Nephron progenitor cell (in vitro differentiated cells): ENCODE results near the gene TBL1XR1.

Experiments used
- DNase-seq: peaks from one replicate; pipeline ENCODE4 v3.0.0; 2021
- H3K27ac Mint-ChIP-seq: 2 replicates; pipeline ENCODE4 v1.8.0; 2021; ENCODE audit warnings: mild to moderate bottlenecking, moderate library complexity, mixed read lengths
- H3K27me3 Mint-ChIP-seq: 2 replicates; pipeline ENCODE4 v1.8.0; 2021; ENCODE audit warnings: mild to moderate bottlenecking, low read depth, mixed read lengths; ENCODE audit not compliant: poor library complexity
- H3K36me3 Mint-ChIP-seq: 2 replicates; pipeline ENCODE4 v1.8.0; 2021; ENCODE audit warnings: low read depth, mixed read lengths
- H3K4me1 Mint-ChIP-seq: 2 replicates; pipeline ENCODE4 v1.8.0; 2021; ENCODE audit warnings: mixed read lengths
- H3K4me3 Mint-ChIP-seq: 2 replicates; pipeline ENCODE4 v1.8.0; 2021; ENCODE audit warnings: mild to moderate bottlenecking, moderate library complexity, mixed read lengths
- H3K9me3 Mint-ChIP-seq: 2 replicates; pipeline ENCODE4 v1.8.0; 2021; ENCODE audit warnings: mild to moderate bottlenecking, moderate library complexity, mixed read lengths
- CTCF ChIP-seq: fragments of 200-600 bp; sonication (generic); IDR thresholded peaks from 2 replicates; pipeline ENCODE4 v1.5.0; 2021; ENCODE audit warnings: antibody characterized with exemption

The TBL1XR1 gene

DNA sequence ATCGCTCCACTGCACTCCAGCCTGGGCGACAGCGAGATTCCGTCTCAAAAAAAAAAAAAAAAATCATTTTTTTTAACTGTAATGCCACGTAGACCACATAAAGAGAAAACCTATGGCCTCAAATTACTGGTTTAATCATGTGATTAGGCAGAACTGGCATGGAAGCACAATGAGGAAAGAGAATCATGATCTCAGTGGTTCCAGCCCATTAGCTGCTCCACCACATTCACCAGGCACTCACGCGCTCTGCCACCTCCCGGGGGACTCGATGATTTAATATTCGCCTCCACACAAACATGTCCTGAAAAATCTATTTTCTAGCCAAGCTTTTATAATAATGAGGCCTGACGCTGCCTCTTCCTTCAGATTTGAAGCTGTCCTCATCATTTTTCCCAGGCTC is 204.7 kb downstream of the TBL1XR1 start:
- Mint-ChIP-seq H3K4me3 (no peak overlapping the region), H3K36me3 (peaks cover 9% of the 10 kb centered on the region), H3K4me1 (peaks cover 17% of the 10 kb centered on the region), H3K9me3 (peaks cover 18% of the 10 kb centered on the region), H3K27me3 (no peaks in the 10 kb centered on the region), H3K27ac (no peak overlapping the region)
- no peak for DNase-seq
- no peak for TF ChIP-seq CTCF

DNA sequence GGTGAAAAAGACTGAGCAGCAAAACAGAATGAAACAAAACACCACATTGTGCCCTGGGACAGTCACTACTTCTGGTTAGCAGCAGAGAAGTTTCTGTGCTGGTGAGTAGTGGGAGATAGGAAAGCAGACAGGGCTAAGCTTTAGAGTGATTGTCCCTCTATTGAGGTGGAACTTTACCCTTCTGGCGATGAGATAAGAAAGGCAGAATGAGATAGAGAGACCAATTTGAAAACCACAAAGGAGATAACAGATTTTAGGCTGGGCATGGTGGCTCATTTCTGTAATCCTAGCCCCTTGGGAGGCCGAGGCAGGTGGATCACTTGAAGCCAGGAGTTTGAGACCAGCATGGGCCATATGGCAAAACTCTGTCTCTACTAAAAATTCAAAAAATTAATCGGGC is 208.5 kb downstream of the TBL1XR1 start:
- H3K27me3 Mint-ChIP-seq = no peaks in the 10 kb centered on the region
- no peak overlapping the region for H3K27ac Mint-ChIP-seq
- peaks cover 9% of the 10 kb centered on the region for H3K36me3 Mint-ChIP-seq
- peaks cover 18% of the 10 kb centered on the region for H3K9me3 Mint-ChIP-seq
- no peak overlapping the region for H3K4me3 Mint-ChIP-seq
- TF ChIP-seq CTCF = no peak
- DNase-seq = no peak
- H3K4me1 Mint-ChIP-seq = peaks cover 11% of the 10 kb centered on the region

- Mint-ChIP-seq H3K27me3 (no peaks in the 10 kb centered on the region), H3K27ac (no peak overlapping the region), H3K4me1 (peaks cover 10% of the 10 kb centered on the region), H3K9me3 (peaks cover 17% of the 10 kb centered on the region), H3K36me3 (peaks cover 9% of the 10 kb centered on the region), H3K4me3 (no peak overlapping the region)
- TF ChIP-seq CTCF = no peak
- DNase-seq = no peak
These were observed 209.2 kb downstream of the TBL1XR1 start for GRCh38 chr3:176987901-176988650.

- H3K9me3 Mint-ChIP-seq = peaks cover 16% of the 10 kb centered on the region
- no peak for TF ChIP-seq CTCF
- no peak for DNase-seq
- H3K4me1 Mint-ChIP-seq = no peaks in the 10 kb centered on the region
- peaks cover 7% of the 10 kb centered on the region for H3K36me3 Mint-ChIP-seq
- H3K4me3 Mint-ChIP-seq = no peak overlapping the region
- H3K27me3 Mint-ChIP-seq = peaks cover 6% of the 10 kb centered on the region
- H3K27ac Mint-ChIP-seq = peak overlapping the region; percentile 16
These were observed 218.8 kb downstream of the TBL1XR1 start for GRCh38 chr3:176978441-176978840.

GRCh38 chr3:176977331-176977730 is 220.0 kb downstream of the TBL1XR1 start:
- Mint-ChIP-seq H3K27me3 (peaks cover 6% of the 10 kb centered on the region), H3K4me3 (no peak overlapping the region), H3K36me3 (peaks cover 7% of the 10 kb centered on the region), H3K4me1 (no peaks in the 10 kb centered on the region), H3K9me3 (peaks cover 15% of the 10 kb centered on the region), H3K27ac (no peak overlapping the region)
- no peak for TF ChIP-seq CTCF
- no peak for DNase-seq

DNA sequence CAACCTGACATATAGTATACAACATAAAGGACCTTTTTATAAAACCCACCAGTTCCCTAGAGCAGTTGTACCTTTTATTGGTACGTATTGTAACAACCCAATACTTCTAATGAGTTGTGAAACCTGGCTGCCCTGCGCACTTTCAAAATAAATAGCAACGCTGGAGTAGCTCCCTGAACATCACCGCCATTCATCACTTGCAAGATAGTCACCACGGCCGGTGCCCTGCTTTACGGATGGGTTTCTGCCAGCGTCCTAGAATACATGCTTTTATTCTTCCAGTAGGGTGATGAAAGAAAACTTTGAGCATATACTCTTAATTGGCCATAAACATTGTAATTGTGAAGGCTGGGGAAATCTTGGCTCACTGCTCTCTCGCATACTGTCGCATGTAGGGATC is 220.7 kb downstream of the TBL1XR1 start:
- no peak overlapping the region for H3K4me3 Mint-ChIP-seq
- H3K36me3 Mint-ChIP-seq = no peaks in the 10 kb centered on the region
- H3K9me3 Mint-ChIP-seq = peaks cover 8% of the 10 kb centered on the region
- TF ChIP-seq CTCF = no peak
- H3K27me3 Mint-ChIP-seq = peaks cover 6% of the 10 kb centered on the region
- DNase-seq = no peak
- no peaks in the 10 kb centered on the region for H3K4me1 Mint-ChIP-seq
- H3K27ac Mint-ChIP-seq = no peak overlapping the region
